ENCODE data around the gene TDRD3.

DNA sequence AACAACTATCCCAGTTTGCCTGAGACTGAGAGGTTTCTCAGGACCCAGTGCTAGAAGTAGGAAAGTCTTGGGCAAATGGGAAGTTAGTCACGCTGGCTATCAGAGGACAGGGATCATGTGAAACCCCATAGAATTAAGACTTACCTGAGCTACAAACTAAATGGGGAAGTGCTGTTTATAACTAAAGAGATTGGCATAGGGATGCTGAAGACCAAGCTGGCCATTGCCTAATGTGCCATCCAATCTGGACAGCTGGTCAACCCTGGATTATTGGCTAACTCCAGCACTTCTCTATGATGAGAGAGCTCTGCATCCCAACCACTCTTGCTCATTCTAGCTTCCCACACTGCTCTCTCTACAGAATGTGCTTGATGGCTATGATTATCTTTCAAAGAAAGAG, 216.1 kb downstream of the TDRD3 start:
- TF ChIP-seq, protein P1, sequence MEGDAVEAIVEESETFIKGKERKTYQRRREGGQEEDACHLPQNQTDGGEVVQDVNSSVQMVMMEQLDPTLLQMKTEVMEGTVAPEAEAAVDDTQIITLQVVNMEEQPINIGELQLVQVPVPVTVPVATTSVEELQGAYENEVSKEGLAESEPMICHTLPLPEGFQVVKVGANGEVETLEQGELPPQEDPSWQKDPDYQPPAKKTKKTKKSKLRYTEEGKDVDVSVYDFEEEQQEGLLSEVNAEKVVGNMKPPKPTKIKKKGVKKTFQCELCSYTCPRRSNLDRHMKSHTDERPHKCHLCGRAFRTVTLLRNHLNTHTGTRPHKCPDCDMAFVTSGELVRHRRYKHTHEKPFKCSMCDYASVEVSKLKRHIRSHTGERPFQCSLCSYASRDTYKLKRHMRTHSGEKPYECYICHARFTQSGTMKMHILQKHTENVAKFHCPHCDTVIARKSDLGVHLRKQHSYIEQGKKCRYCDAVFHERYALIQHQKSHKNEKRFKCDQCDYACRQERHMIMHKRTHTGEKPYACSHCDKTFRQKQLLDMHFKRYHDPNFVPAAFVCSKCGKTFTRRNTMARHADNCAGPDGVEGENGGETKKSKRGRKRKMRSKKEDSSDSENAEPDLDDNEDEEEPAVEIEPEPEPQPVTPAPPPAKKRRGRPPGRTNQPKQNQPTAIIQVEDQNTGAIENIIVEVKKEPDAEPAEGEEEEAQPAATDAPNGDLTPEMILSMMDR (IDR thresholded peaks at IDR 0.05): no peak
- no peak for TF ChIP-seq ZFX (IDR thresholded peaks at IDR 0.05; ENCODE audit: borderline replicate concordance)

All from 22Rv1 (cell line).